Loucy (cell line): Measurements from ENCODE around the gene CFAP43.

Experiments used
- H2AFZ ChIP-seq: fragments of 200-600 bp; sonication (generic); 2 replicates; pipeline ENCODE4 v1.6.0; 2016; ENCODE audit warnings: antibody characterized with exemption, mild to moderate bottlenecking, low read length, moderate library complexity
- H3F3A ChIP-seq: fragments of 200-600 bp; 2 replicates; pipeline ENCODE4 v1.6.0; 2016; ENCODE audit warnings: antibody characterized with exemption, low read depth, mild to moderate bottlenecking
- H3K27me3 ChIP-seq: fragments of 200-600 bp; sonication (generic); 2 replicates; pipeline ENCODE4 v1.6.1; 2014; ENCODE audit warnings: low read length, mild to moderate bottlenecking; ENCODE audit not compliant: insufficient read depth, poor library complexity, severe bottlenecking
- H3K36me3 ChIP-seq: fragments of 200-600 bp; sonication (generic); 2 replicates; pipeline ENCODE4 v1.6.1; 2016; ENCODE audit warnings: low read length; ENCODE audit not compliant: insufficient read depth
- H3K4me1 ChIP-seq: fragments of 200-600 bp; sonication (generic); 2 replicates; pipeline ENCODE4 v1.5.1; 2014; ENCODE audit warnings: low read length, mild to moderate bottlenecking; ENCODE audit not compliant: insufficient read depth, poor library complexity, severe bottlenecking
- H3K4me2 ChIP-seq: fragments of 200-600 bp; sonication (generic); 2 replicates; pipeline ENCODE4 v1.6.0; 2014; ENCODE audit warnings: antibody characterized with exemption, low read length, low read depth, mild to moderate bottlenecking; ENCODE audit not compliant: poor library complexity, severe bottlenecking
- H3K4me3 ChIP-seq: fragments of 200-600 bp; sonication (generic); 2 replicates; pipeline ENCODE4 v1.5.1; 2014; ENCODE audit warnings: low read length, mild to moderate bottlenecking, mixed read lengths; ENCODE audit not compliant: poor library complexity, severe bottlenecking
- H3K79me2 ChIP-seq: fragments of 200-600 bp; sonication (generic); 2 replicates; pipeline ENCODE4 v1.6.1; 2014; ENCODE audit warnings: low read length; ENCODE audit not compliant: insufficient read depth
- H3K9ac ChIP-seq: fragments of 200-600 bp; sonication (generic); 2 replicates; pipeline ENCODE4 v1.6.0; 2014; ENCODE audit warnings: mild to moderate bottlenecking, low read depth, low read length, moderate library complexity; ENCODE audit not compliant: poor library complexity, severe bottlenecking
- H3K9me2 ChIP-seq: fragments of 200-600 bp; sonication (generic); replicated peaks from 2 replicates; pipeline ENCODE4 v1.6.1; 2016; ENCODE audit warnings: low read depth, low read length, mixed read lengths
- H3K9me3 ChIP-seq: fragments of 200-600 bp; sonication (generic); 2 replicates; pipeline ENCODE4 v1.6.1; 2014; ENCODE audit warnings: mild to moderate bottlenecking, antibody characterized with exemption, low read length, low read depth; ENCODE audit not compliant: insufficient read depth
- H4K20me1 ChIP-seq: fragments of 200-600 bp; sonication (generic); 2 replicates; pipeline ENCODE4 v1.6.0; 2014; ENCODE audit warnings: antibody characterized with exemption, low read length, mild to moderate bottlenecking; ENCODE audit not compliant: insufficient read depth, poor library complexity, severe bottlenecking
- EZH2phosphoT487 ChIP-seq: fragments of 200-600 bp; IDR thresholded peaks from 2 replicates; pipeline ENCODE4 v1.6.1; 2018; ENCODE audit warnings: antibody characterized with exemption, mild to moderate bottlenecking, moderate library complexity, borderline replicate concordance
- TF ChIP-seq, protein P1 (sequence below): fragments of 200-600 bp; sonication (generic); conservative IDR thresholded peaks from 2 replicates; pipeline ENCODE4 v1.5.1; 2014; ENCODE audit warnings: mild to moderate bottlenecking, antibody characterized with exemption, low read length

Gene CFAP43

GRCh38 chr10:104101902-104102301 lies 130.3 kb downstream of the CFAP43 start:
- Histone ChIP-seq H3K4me1 (no peaks in the 10 kb centered on the region), H3K9me3 (peaks cover 5% of the 10 kb centered on the region; the same call in 1 of the 2 replicates), H4K20me1 (no peaks in the 10 kb centered on the region), H3K79me2 (no peaks in the 10 kb centered on the region), H2AFZ (peak overlapping the region; percentile 35; the same call in 1 of the 2 replicates), H3K27me3 (no peaks in the 10 kb centered on the region), H3K4me2 (no peak overlapping the region), H3K9ac (no peak overlapping the region), H3K4me3 (no peak overlapping the region), H3K36me3 (no peaks in the 10 kb centered on the region), H3K9me2 (no peaks in the 10 kb centered on the region), H3F3A (no peaks in the 10 kb centered on the region)
- no peak for TF ChIP-seq EZH2phosphoT487
- TF ChIP-seq, protein P1, sequence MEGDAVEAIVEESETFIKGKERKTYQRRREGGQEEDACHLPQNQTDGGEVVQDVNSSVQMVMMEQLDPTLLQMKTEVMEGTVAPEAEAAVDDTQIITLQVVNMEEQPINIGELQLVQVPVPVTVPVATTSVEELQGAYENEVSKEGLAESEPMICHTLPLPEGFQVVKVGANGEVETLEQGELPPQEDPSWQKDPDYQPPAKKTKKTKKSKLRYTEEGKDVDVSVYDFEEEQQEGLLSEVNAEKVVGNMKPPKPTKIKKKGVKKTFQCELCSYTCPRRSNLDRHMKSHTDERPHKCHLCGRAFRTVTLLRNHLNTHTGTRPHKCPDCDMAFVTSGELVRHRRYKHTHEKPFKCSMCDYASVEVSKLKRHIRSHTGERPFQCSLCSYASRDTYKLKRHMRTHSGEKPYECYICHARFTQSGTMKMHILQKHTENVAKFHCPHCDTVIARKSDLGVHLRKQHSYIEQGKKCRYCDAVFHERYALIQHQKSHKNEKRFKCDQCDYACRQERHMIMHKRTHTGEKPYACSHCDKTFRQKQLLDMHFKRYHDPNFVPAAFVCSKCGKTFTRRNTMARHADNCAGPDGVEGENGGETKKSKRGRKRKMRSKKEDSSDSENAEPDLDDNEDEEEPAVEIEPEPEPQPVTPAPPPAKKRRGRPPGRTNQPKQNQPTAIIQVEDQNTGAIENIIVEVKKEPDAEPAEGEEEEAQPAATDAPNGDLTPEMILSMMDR: no peak

- no peaks in the 10 kb centered on the region for H3K4me1 ChIP-seq
- H3K79me2 ChIP-seq: no peaks in the 10 kb centered on the region
- H3K4me3 ChIP-seq: no peak overlapping the region
- no peaks in the 10 kb centered on the region for H4K20me1 ChIP-seq
- no peaks in the 10 kb centered on the region for H3K36me3 ChIP-seq
- H3K27me3 ChIP-seq: no peaks in the 10 kb centered on the region
- no peak overlapping the region for H2AFZ ChIP-seq
- no peak for TF ChIP-seq EZH2phosphoT487
- TF ChIP-seq, protein P1: no peak
- no peaks in the 10 kb centered on the region for H3F3A ChIP-seq
- H3K4me2 ChIP-seq: no peak overlapping the region
- H3K9ac ChIP-seq: no peak overlapping the region
- H3K9me2 ChIP-seq: no peaks in the 10 kb centered on the region
- H3K9me3 ChIP-seq: peaks cover 12% of the 10 kb centered on the region; the same call in 1 of the 2 replicates
These were observed 131.4 kb downstream of the CFAP43 start for GRCh38 chr10:104100795-104101194.

DNA sequence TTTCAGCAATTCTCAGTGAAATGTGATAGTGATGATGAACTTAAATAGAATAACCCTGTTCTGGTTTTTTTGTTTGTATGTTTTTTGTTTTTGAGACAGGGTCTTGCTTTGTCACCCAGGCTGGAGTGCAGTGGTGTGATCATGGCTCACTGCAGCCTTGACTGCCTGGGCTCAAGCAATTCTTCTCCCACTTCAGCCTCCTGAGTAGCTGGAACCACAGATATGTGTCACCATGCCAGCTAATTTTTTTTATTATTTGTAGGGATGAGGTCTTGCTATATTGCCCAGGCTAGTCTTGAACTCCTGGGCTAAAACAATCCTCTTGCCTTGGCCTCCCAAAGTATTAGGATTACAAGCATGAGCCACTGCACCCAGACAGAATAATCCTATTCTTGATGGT lies 132.2 kb downstream of the CFAP43 start:
- Histone ChIP-seq H3K27me3 (no peaks in the 10 kb centered on the region), H3F3A (no peaks in the 10 kb centered on the region), H3K36me3 (no peaks in the 10 kb centered on the region), H3K9me2 (no peaks in the 10 kb centered on the region), H3K9me3 (peaks cover 12% of the 10 kb centered on the region; the same call in 1 of the 2 replicates), H3K4me1 (no peaks in the 10 kb centered on the region), H3K9ac (no peak overlapping the region), H3K79me2 (no peaks in the 10 kb centered on the region), H3K4me2 (no peak overlapping the region), H2AFZ (no peak overlapping the region), H4K20me1 (no peaks in the 10 kb centered on the region), H3K4me3 (no peak overlapping the region)
- TF ChIP-seq EZH2phosphoT487: no peak
- TF ChIP-seq, protein P1: no peak
